ENCODE results near the gene METTL22. TPM values are rescaled to one million over a fixed set of nuclear protein-coding genes. Genes with fewer than 3 reads are reported as not detected.

METTL22 gene
- 43.7 and 53.6 TPM in 2 replicates for total RNA-seq (2014; rRNA removed; shearing (Covaris generic))

GRCh38 chr16:8621572-8622314 lies at the start of gene METTL22:
Gene METTL22, plus strand, starts transcription at chr16:8621698. Its CDS starts 3,968 bp downstream, at chr16:8625666.
- Histone ChIP-seq H3K36me3 (replicated peaks; ENCODE audit: control insufficient read depth, insufficient read depth, low read length) (peaks cover 12% of the 10 kb centered on the region), H3K4me3 (ENCODE audit: insufficient read depth, low read depth, low read length) (peak within 1 kb of the TSS; percentile 98), H3K27me3 (ENCODE audit: control insufficient read depth, insufficient read depth, low read length) (no peaks in the 10 kb centered on the region)
- DNase-seq: peak; percentile 99

DNA sequence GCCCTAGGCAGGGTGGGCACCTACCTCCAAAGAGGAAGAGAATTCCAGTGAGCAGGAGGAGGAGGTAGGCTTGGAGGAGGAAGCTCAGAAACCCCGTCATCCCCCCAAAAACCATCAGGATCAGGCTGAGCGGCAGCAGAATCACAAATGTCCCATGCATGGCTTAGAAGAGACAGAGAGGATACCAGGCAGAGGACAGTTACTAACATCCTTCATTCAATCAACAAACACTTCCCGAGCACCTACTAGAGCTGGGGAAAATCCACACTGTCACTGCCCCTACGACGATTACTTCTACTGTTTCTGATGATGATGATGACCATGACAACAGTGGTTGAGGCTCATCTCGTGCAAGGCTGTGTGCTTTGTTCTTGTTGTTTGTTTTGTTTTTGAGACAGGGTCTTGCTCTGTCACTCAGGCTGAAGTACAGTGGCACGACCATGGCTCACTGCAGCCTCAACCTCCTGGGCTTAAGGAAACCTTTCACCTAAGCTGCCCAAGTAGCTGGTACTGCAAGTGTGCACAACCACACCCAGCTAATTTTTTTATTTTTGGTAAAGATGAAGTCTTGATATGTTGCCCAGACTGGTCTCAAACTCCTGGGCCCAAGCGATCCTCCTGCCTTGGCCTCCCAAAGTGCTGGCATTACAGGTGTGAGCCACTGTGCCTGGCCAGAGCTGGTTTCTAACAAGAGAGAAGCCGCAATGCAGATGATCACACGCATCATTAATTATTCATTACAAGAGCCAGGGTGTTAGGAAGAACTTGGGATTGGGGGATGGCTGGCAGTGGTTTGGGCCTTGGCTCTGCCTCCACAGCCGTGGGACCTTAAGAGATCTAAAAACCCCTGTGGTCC lies 49.2 kb upstream of the METTL22 start:
- H3K27me3 ChIP-seq (ENCODE audit: control insufficient read depth, insufficient read depth, low read length): no peaks in the 10 kb centered on the region
- no peak for DNase-seq
- no peaks in the 10 kb centered on the region for H3K36me3 ChIP-seq (replicated peaks; ENCODE audit: control insufficient read depth, insufficient read depth, low read length)
- H3K4me3 ChIP-seq (ENCODE audit: insufficient read depth, low read depth, low read length): no peak overlapping the region

GRCh38 chr16:8572919-8573724 lies 48.4 kb upstream of the METTL22 start:
- Histone ChIP-seq H3K36me3 (replicated peaks; ENCODE audit: control insufficient read depth, insufficient read depth, low read length) (no peaks in the 10 kb centered on the region), H3K27me3 (ENCODE audit: control insufficient read depth, insufficient read depth, low read length) (no peaks in the 10 kb centered on the region), H3K4me3 (ENCODE audit: insufficient read depth, low read depth, low read length) (no peak overlapping the region)
- peak; percentile 69 for DNase-seq

DNA sequence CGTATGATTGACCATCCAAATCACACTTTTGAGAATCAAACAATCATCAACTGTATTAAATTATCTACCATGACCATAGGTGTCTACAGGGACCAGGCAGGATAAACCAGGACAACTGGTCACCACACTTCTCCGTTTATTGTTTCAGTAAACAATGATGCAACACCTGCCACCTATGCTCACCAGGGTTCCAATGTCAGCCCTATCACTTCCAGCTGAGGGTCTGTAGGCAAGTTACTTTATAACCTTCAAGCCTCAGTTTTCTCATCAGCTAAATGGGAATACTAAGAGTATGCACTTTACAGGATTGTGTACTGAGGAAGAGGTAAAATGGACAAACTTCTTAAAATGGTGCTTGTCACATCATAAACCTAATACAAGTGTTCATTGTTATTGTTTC lies 46.1 kb upstream of the METTL22 start:
- DNase-seq: no peak
- no peak overlapping the region for H3K4me3 ChIP-seq (ENCODE audit: insufficient read depth, low read depth, low read length)
- no peaks in the 10 kb centered on the region for H3K36me3 ChIP-seq (replicated peaks; ENCODE audit: control insufficient read depth, insufficient read depth, low read length)
- H3K27me3 ChIP-seq (ENCODE audit: control insufficient read depth, insufficient read depth, low read length): no peaks in the 10 kb centered on the region

DNA sequence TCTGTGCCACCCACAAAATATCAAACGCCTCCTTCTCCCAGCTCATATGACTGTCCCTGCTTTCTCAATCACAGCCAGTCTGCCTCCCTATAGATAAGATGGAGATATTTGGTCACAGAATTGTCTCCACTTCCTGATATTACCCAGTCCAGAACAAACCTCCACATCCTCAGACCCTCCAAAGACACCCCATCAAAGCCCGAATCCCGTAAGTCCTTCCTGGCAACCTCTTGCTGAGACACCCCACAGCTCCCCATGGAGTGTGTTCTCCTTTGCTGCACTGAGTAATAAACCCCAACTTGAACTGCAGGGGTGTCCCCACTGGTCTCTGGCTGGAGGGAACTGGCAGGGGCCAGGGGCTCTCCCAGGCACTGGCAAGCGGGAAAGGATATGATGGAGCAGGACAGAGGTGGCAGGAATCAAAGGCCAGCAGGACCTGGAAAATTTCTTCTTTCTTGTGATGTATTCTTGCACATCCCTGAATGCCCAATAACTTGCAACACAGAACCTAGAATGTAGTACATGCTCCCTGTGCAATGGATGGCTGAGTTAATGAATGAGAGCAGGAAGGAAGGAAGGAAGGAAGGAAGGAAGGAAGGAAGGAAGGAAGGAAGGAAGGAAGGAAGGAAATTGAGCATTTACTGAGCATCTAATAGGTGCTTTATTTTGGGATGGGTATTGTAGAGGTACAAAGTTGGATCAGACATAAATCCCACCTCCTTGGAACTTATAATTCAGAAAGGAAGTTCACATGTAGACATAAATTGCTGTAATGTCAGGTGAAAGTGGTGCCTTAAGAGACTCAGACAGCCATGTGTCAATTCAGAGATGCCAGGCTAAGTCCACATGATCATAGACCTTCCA lies 45.1 kb upstream of the METTL22 start:
- no peaks in the 10 kb centered on the region for H3K27me3 ChIP-seq (ENCODE audit: control insufficient read depth, insufficient read depth, low read length)
- H3K4me3 ChIP-seq (ENCODE audit: insufficient read depth, low read depth, low read length): no peak overlapping the region
- DNase-seq: no peak

GRCh38 chr16:8577678-8578304 lies 43.7 kb upstream of the METTL22 start:
- H3K27me3 ChIP-seq (ENCODE audit: control insufficient read depth, insufficient read depth, low read length): no peaks in the 10 kb centered on the region
- no peaks in the 10 kb centered on the region for H3K36me3 ChIP-seq (replicated peaks; ENCODE audit: control insufficient read depth, insufficient read depth, low read length)
- H3K4me3 ChIP-seq (ENCODE audit: insufficient read depth, low read depth, low read length): no peak overlapping the region
- no peak for DNase-seq

More for the DNA sequence above, 45.1 kb upstream of the METTL22 start:
- H3K36me3 ChIP-seq (replicated peaks; ENCODE audit: control insufficient read depth, insufficient read depth, low read length): no peaks in the 10 kb centered on the region

GRCh38 chr16:8579559-8579958 lies 41.9 kb upstream of the METTL22 start:
- no peak for DNase-seq
- Histone ChIP-seq H3K4me3 (ENCODE audit: insufficient read depth, low read depth, low read length) (no peak overlapping the region), H3K27me3 (ENCODE audit: control insufficient read depth, insufficient read depth, low read length) (no peaks in the 10 kb centered on the region), H3K36me3 (replicated peaks; ENCODE audit: control insufficient read depth, insufficient read depth, low read length) (no peaks in the 10 kb centered on the region)

- Histone ChIP-seq H3K4me3 (ENCODE audit: insufficient read depth, low read depth, low read length) (no peak overlapping the region), H3K36me3 (replicated peaks; ENCODE audit: control insufficient read depth, insufficient read depth, low read length) (no peaks in the 10 kb centered on the region), H3K27me3 (ENCODE audit: control insufficient read depth, insufficient read depth, low read length) (no peaks in the 10 kb centered on the region)
Measured at GRCh38 chr16:8581831-8582580, 39.5 kb upstream of the METTL22 start.

DNA sequence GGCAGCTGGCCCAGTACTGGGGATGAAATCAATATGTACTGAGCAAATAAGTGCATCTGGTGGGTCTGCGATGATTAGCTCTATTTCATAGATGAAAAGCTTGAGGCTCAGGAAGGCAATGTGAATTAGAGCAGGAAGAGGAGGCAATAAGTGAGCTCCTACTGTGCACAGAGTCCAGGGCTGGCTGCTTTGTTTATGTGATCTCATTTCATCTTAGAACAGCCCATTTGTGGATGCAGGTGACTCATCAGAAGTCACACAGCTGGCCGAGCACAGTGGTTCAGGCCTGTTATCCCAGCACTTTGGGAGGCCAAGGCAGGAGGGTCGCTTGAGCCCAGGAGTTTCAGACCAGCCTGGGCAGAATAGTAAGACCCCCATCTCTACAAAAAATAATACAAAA lies 38.3 kb upstream of the METTL22 start:
- Histone ChIP-seq H3K36me3 (replicated peaks; ENCODE audit: control insufficient read depth, insufficient read depth, low read length) (no peaks in the 10 kb centered on the region), H3K27me3 (ENCODE audit: control insufficient read depth, insufficient read depth, low read length) (peaks cover 5% of the 10 kb centered on the region), H3K4me3 (ENCODE audit: insufficient read depth, low read depth, low read length) (no peak overlapping the region)
- DNase-seq: no peak

More at GRCh38 chr16:8581831-8582580, 39.5 kb upstream of the METTL22 start:
- no peak for DNase-seq

GRCh38 chr16:8583732-8584131 lies 37.8 kb upstream of the METTL22 start:
- DNase-seq: peak; percentile 76
- peaks cover 10% of the 10 kb centered on the region for H3K27me3 ChIP-seq (ENCODE audit: control insufficient read depth, insufficient read depth, low read length)
- no peaks in the 10 kb centered on the region for H3K36me3 ChIP-seq (replicated peaks; ENCODE audit: control insufficient read depth, insufficient read depth, low read length)
- H3K4me3 ChIP-seq (ENCODE audit: insufficient read depth, low read depth, low read length): no peak overlapping the region

- Histone ChIP-seq H3K36me3 (replicated peaks; ENCODE audit: control insufficient read depth, insufficient read depth, low read length) (no peaks in the 10 kb centered on the region), H3K27me3 (ENCODE audit: control insufficient read depth, insufficient read depth, low read length) (peaks cover 23% of the 10 kb centered on the region), H3K4me3 (ENCODE audit: insufficient read depth, low read depth, low read length) (no peak overlapping the region)
- DNase-seq: no peak
Measured at GRCh38 chr16:8585041-8585440, 36.5 kb upstream of the METTL22 start.

DNA sequence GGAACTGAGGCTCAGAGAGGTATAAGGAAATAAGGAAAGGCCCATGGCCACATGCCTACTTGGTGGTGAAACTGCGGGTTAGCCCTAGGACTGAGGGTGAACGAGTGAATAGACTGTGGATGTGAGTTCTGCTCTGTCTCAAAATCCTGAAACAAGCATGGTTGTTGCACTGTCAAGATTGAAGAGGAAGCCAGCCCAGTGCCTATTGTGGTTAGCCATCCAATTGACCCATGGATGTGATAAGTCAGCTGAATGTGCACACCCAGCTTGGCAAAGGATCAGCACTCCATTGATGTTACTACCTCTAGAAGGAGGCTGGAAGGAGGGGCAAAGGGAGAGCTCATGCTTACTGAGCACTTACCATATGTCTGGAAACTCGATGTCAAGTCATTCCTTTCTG lies 35.6 kb upstream of the METTL22 start:
- Histone ChIP-seq H3K4me3 (ENCODE audit: insufficient read depth, low read depth, low read length) (no peak overlapping the region), H3K36me3 (replicated peaks; ENCODE audit: control insufficient read depth, insufficient read depth, low read length) (no peaks in the 10 kb centered on the region), H3K27me3 (ENCODE audit: control insufficient read depth, insufficient read depth, low read length) (peaks cover 32% of the 10 kb centered on the region)
- DNase-seq: no peak

- H3K4me3 ChIP-seq (ENCODE audit: insufficient read depth, low read depth, low read length): no peak overlapping the region
- H3K27me3 ChIP-seq (ENCODE audit: control insufficient read depth, insufficient read depth, low read length): peaks cover 36% of the 10 kb centered on the region
- no peaks in the 10 kb centered on the region for H3K36me3 ChIP-seq (replicated peaks; ENCODE audit: control insufficient read depth, insufficient read depth, low read length)
- no peak for DNase-seq
Measured at GRCh38 chr16:8587065-8587464, 34.4 kb upstream of the METTL22 start.

All from H7 (cell line).